NCI-H526 (cell line): Measurements from ENCODE around the gene PERM1.

Source experiments
- DNase-seq, 2 experiments: peaks; one replicate each; lab custom pipeline; 2025; lab: John Stamatoyannopoulos, UW

PERM1 gene

GRCh38 chr1:933603-933940 lies 48.3 kb downstream of the PERM1 start:
- DNase-seq: no peak

DNA sequence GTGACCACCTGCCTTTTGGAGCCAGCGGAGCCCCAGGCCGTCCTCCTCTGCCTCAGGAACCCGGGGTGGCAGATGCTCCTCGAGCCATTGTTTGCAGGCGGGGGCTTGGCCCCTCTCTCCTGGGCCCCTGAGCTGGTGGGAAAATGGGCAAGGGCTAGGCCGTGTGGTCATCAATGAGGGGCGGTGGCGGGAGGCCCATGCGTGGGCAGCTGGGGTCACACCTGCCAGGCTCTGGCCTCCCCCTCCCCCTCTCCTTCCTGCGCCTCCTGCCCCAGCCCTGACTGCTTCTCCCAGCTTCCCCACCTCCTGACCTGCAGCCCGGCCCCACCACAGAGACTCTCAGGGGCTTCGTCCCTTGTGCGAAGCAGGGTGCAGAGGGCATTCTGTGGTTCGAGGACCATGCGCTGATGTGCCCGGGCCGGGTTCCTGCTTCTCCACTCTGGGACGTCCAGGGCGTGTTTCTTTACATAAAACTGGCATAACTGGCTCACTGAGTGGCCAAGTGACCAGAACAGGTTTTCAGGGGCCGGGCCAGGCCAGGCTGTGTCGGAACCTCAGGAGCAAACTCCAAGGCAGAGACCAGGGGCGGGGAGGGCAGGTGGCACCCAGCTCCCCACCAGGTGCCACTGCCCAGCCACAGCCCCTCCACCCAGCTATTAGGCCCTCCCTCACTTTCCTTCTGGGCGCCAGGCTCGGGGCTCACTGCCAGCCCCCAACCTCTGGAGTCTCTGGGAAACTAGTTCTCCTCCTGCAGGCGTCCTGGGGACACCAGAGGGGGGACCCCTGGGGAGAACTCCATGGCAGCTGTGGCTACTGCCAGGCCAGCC lies 48.9 kb downstream of the PERM1 start:
- no peak for DNase-seq

DNA sequence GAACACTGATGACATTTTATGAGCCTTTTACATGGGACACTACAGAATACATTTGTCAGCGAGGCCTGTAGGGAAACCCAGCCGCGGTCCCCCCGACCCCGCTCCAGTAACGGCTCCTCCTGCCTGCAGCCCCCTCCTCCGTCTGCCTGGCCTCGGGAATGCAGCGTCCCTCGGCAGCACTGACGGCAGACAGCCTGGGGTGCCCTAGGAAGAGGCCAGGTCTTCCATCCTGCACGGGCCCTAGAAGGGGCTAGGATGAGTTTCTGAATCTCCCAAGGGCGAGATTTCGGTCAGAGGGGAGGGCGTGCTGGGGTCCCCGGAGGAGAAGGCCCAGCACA lies 49.8 kb downstream of the PERM1 start:
- no peak for DNase-seq

GRCh38 chr1:931380-932172 lies 50.3 kb downstream of the PERM1 start:
- DNase-seq: no peak

- no peak for DNase-seq
These were observed 51.2 kb downstream of the PERM1 start for GRCh38 chr1:930633-931138.

GRCh38 chr1:929712-930632 lies 51.9 kb downstream of the PERM1 start:
- no peak for DNase-seq

GRCh38 chr1:928825-929661 lies 52.9 kb downstream of the PERM1 start:
- no peak for DNase-seq

DNA sequence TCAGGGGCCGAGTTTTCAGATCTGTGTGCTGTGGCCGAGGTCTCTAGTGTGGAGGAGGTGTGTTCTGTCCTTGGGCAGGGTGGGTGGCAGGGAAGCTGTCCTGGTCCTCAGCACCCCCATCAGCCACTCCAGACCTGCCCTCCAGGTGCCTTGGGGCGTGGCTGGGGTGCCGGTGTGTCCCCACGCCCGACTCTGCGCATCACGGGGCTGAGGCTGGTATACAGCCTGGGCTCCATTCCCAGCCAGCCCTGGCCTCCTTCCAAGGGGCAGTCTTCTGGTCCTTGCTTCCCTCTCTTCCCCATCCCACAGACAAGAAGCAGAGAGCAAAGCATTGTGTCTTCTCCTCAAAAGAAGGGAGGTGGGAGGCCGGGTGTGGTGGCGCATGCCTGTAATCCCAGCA lies 54.1 kb downstream of the PERM1 start:
- DNase-seq: no peak

DNA sequence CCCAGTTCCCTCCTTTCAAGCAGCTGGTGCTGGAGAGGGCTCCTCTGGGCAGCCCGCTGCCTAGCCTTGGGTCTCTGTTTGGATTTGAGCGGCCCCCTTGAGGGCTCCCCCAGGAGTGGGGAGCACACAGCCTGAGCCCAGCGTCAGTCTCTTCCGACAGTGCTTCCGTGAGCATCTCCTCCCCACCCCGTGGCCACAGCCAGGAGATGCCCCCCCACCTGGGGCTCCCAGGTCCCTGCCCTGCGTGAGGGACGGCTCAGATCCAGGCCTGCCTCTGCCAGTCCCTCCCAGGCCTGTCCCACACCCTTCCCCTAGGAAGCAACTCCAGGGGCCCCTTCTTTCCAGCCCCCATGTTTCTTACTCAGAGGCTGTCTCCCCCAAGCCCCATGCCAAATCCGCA lies 54.7 kb downstream of the PERM1 start:
- no peak for DNase-seq

- peak in 1 of 2 experiments; percentile 95 for DNase-seq
These were observed 56.1 kb downstream of the PERM1 start for GRCh38 chr1:925561-926421.
